ENCODE data around the gene TNFRSF11A.

The TNFRSF11A gene

GRCh38 chr18:62301322-62301721 is 23.8 kb upstream of the TNFRSF11A start:
- no peak overlapping the region for H3K4me3 Mint-ChIP-seq
- no peaks in the 10 kb centered on the region for H3K9me3 Mint-ChIP-seq
- no peaks in the 10 kb centered on the region for H3K27me3 Mint-ChIP-seq
- intact Hi-C loops (cut with micrococcal nuclease) = no loop called here
- H3K4me1 Mint-ChIP-seq (ENCODE audit: low read depth) = peaks cover 34% of the 10 kb centered on the region
- H3K27ac Mint-ChIP-seq = no peak overlapping the region
- H3K36me3 Mint-ChIP-seq (ENCODE audit: low read depth) = peaks cover 80% of the 10 kb centered on the region

- H3K27ac Mint-ChIP-seq = no peak overlapping the region
- peaks cover 23% of the 10 kb centered on the region for H3K36me3 Mint-ChIP-seq (ENCODE audit: low read depth)
- H3K4me1 Mint-ChIP-seq (ENCODE audit: low read depth) = no peaks in the 10 kb centered on the region
- H3K9me3 Mint-ChIP-seq = no peaks in the 10 kb centered on the region
- H3K27me3 Mint-ChIP-seq = peaks cover 14% of the 10 kb centered on the region
- intact Hi-C loops (cut with micrococcal nuclease) = loop anchor here (10.0 kb wide), 1 partner anchor 252 kb away; no protein-coding TSS in a partner anchor
- no peak overlapping the region for H3K4me3 Mint-ChIP-seq
Observed at GRCh38 chr18:62312851-62313250, 12.3 kb upstream of the TNFRSF11A start.

- Mint-ChIP-seq H3K36me3 (ENCODE audit: low read depth) (no peaks in the 10 kb centered on the region), H3K27ac (no peak overlapping the region), H3K27me3 (peaks cover 37% of the 10 kb centered on the region), H3K4me1 (ENCODE audit: low read depth) (peaks cover 3% of the 10 kb centered on the region), H3K9me3 (no peaks in the 10 kb centered on the region), H3K4me3 (no peak overlapping the region)
- intact Hi-C loops (cut with micrococcal nuclease) = loop anchor here (10.0 kb wide), 1 partner anchor 246 kb away; no protein-coding TSS in a partner anchor
Observed at GRCh38 chr18:62318228-62319180, 6.6 kb upstream of the TNFRSF11A start.

DNA sequence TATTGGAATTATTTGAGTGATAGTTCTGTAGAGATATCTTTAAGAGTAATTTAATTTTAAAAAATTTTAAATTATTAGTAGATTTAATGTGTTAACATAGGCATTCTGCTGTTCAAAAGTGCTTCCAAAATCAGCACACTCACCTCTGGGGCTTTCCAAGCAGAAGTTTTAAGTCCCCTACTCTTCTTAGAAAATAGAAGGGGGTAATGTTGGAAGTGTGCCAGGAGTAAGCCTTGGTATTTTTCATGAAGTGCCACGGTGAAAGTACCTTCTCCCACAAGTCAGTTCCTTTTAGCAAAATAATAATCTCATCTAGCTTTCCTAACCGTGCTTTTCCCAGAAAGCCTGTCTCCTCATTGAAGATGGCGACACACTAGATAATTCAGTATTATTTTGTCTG is 3.9 kb upstream of the TNFRSF11A start:
- no peaks in the 10 kb centered on the region for H3K9me3 Mint-ChIP-seq
- H3K27me3 Mint-ChIP-seq = peaks cover 48% of the 10 kb centered on the region
- no peaks in the 10 kb centered on the region for H3K36me3 Mint-ChIP-seq (ENCODE audit: low read depth)
- peaks cover 22% of the 10 kb centered on the region for H3K4me1 Mint-ChIP-seq (ENCODE audit: low read depth)
- H3K4me3 Mint-ChIP-seq = no peak overlapping the region
- intact Hi-C loops (cut with micrococcal nuclease) = no loop called here
- no peak overlapping the region for H3K27ac Mint-ChIP-seq

DNA sequence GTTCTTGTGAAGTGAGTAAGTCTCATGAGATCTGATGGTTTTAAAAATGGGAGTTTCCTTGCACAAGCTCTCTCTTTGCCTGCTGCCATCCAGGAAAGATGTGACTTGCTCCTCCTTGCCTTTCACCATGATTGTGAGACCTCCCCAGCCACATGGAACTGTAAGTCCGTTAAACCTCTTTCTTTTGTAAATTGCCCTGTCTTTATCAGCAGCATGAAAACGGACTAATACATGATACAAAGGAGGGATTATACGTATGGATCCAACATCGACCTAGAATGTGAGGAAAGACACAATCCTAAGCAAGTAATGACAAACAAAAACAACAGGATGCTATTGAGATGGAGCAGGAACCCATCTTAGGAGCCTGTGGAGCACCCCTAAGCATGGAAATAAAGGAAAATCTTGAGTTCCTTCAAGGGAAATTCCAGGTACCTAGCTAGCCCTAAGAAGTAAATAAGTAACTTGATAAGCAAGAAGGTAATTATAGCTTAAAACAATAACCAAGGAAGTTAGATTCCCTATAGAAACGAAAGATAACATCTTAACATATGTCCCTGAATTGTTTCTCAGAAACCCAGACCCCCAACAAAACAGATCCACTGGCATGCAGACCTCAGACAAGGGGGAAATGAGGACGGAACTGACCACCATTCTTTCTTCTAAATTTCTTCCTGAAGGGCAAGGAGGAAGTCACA is 1.5 kb upstream of the TNFRSF11A start:
- intact Hi-C loops (cut with micrococcal nuclease) = loop anchor here (1.0 kb wide), 1 partner anchor 9 kb away; no protein-coding TSS in a partner anchor
- no peak overlapping the region for H3K27ac Mint-ChIP-seq
- peaks cover 61% of the 10 kb centered on the region for H3K27me3 Mint-ChIP-seq

GRCh38 chr18:62324181-62324828 is 805 bp upstream of the TNFRSF11A start:
- intact Hi-C loops (cut with micrococcal nuclease) = loop anchor here (1.0 kb wide), 1 partner anchor 8 kb away; no protein-coding TSS in a partner anchor

More for the DNA sequence above, 1.5 kb upstream of the TNFRSF11A start:
- Mint-ChIP-seq H3K9me3 (no peaks in the 10 kb centered on the region), H3K36me3 (ENCODE audit: low read depth) (no peaks in the 10 kb centered on the region), H3K4me1 (ENCODE audit: low read depth) (peaks cover 42% of the 10 kb centered on the region), H3K4me3 (no peak overlapping the region)

DNA sequence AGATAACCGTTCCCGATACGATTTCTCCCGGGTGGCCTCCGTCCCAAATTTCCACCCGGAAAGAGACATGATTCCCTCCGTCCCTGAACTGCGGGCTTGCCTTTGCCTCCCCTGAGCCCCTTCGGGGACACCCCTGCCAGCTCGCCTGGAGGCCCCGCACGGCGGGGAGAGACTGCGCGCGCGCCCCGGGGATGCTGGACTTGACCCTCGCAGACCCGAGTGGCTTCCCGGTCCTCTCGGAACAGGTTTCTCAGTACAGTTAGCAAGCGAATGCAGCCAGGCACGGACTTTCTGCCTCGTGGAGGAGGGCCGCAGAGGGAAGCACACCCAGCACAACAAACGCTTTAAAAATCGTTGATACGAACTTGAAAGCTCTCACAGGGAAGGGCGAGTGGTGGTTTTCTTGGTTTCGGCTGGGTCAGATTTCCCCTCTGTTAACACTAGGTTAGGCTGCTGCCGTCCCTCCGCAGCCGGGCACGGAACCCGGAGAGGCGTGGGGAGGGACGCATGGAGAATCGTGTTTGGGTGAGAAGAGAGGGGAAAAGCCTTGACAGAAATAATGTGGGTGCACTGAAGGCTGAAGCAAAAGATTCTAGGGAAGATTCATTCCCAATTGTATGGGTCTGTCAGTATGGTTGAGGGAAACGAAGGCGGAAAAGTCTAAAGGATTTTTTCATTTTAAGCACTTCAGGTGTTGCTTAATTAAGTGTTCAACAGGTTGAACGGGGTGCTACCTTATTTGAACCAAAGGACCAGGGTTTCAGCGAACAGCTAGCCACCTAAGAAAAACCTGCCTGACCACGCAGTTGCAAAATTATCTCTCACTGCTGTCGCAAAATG is 916 bp downstream of the TNFRSF11A start:
- Mint-ChIP-seq H3K4me1 (ENCODE audit: low read depth) (peaks cover 64% of the 10 kb centered on the region), H3K27me3 (peaks cover 75% of the 10 kb centered on the region), H3K4me3 (peak overlapping the region; percentile 70), H3K27ac (peak overlapping the region; percentile 9), H3K36me3 (ENCODE audit: low read depth) (no peaks in the 10 kb centered on the region), H3K9me3 (no peaks in the 10 kb centered on the region)
- intact Hi-C loops (cut with micrococcal nuclease) = no loop called here

More at GRCh38 chr18:62324181-62324828, 805 bp upstream of the TNFRSF11A start:
- Mint-ChIP-seq H3K27ac (peak overlapping the region; percentile 9), H3K27me3 (peaks cover 66% of the 10 kb centered on the region), H3K36me3 (ENCODE audit: low read depth) (no peaks in the 10 kb centered on the region), H3K4me1 (ENCODE audit: low read depth) (peaks cover 49% of the 10 kb centered on the region), H3K9me3 (no peaks in the 10 kb centered on the region), H3K4me3 (peak overlapping the region; percentile 76)

GRCh38 chr18:62326646-62327348 is 1.7 kb downstream of the TNFRSF11A start:
- Mint-ChIP-seq H3K36me3 (ENCODE audit: low read depth) (no peaks in the 10 kb centered on the region), H3K4me3 (no peak overlapping the region), H3K9me3 (no peaks in the 10 kb centered on the region), H3K27me3 (peaks cover 76% of the 10 kb centered on the region), H3K4me1 (ENCODE audit: low read depth) (peaks cover 71% of the 10 kb centered on the region), H3K27ac (no peak overlapping the region)
- intact Hi-C loops (cut with micrococcal nuclease) = no loop called here

- intact Hi-C loops (cut with micrococcal nuclease) = no loop called here
- Mint-ChIP-seq H3K27ac (no peak overlapping the region), H3K4me1 (ENCODE audit: low read depth) (peaks cover 83% of the 10 kb centered on the region), H3K4me3 (no peak overlapping the region), H3K27me3 (peaks cover 73% of the 10 kb centered on the region), H3K9me3 (no peaks in the 10 kb centered on the region), H3K36me3 (ENCODE audit: low read depth) (no peaks in the 10 kb centered on the region)
Observed at GRCh38 chr18:62327977-62328376, 2.9 kb downstream of the TNFRSF11A start.

- intact Hi-C loops (cut with micrococcal nuclease) = no loop called here
- peaks cover 77% of the 10 kb centered on the region for H3K4me1 Mint-ChIP-seq (ENCODE audit: low read depth)
- H3K27ac Mint-ChIP-seq = no peak overlapping the region
Observed at GRCh38 chr18:62328586-62329525, 3.7 kb downstream of the TNFRSF11A start.

GRCh38 chr18:62329691-62330454 is 4.8 kb downstream of the TNFRSF11A start:
- H3K4me3 Mint-ChIP-seq = no peak overlapping the region
- H3K4me1 Mint-ChIP-seq (ENCODE audit: low read depth) = peaks cover 68% of the 10 kb centered on the region
- intact Hi-C loops (cut with micrococcal nuclease) = loop anchor here (5.0 kb wide), 2 partner anchors 37 to 177 kb away; no protein-coding TSS in a partner anchor
- peak overlapping the region; percentile 20 for H3K27ac Mint-ChIP-seq
- H3K27me3 Mint-ChIP-seq = peaks cover 77% of the 10 kb centered on the region
- no peaks in the 10 kb centered on the region for H3K36me3 Mint-ChIP-seq (ENCODE audit: low read depth)
- H3K9me3 Mint-ChIP-seq = no peaks in the 10 kb centered on the region

More at GRCh38 chr18:62328586-62329525, 3.7 kb downstream of the TNFRSF11A start:
- H3K4me3 Mint-ChIP-seq = no peak overlapping the region
- H3K9me3 Mint-ChIP-seq = no peaks in the 10 kb centered on the region
- peaks cover 73% of the 10 kb centered on the region for H3K27me3 Mint-ChIP-seq
- H3K36me3 Mint-ChIP-seq (ENCODE audit: low read depth) = no peaks in the 10 kb centered on the region
